HEK293 (cell line): ENCODE results near the gene CDK10.
A peak's percentile ranks its signal among the peaks of the same experiment; 100 is the strongest.
"Not testable (repeated sequence)": the region's sequence is repeated elsewhere in the genome, so short reads cannot be mapped to it uniquely, and the experiment has no call there.

Experiments used
- CTCF ChIA-PET: fragments of 350-600 bp; formaldehyde crosslinking; extraction: SDS; loops from one replicate; lab custom pipeline; 2021; ENCODE audit warnings: antibody characterized with exemption; lab: Yijun Ruan, JAX
- POLR2A ChIA-PET: fragments of 300-600 bp; formaldehyde crosslinking; extraction: SDS; loops from one replicate; lab custom pipeline; 2020; ENCODE audit warnings: antibody characterized with exemption, inconsistent platforms; lab: Yijun Ruan, JAX
- H3K27ac ChIP-seq: fragments of 200-500 bp; sonication (Bioruptor generic); 2 replicates; pipeline ENCODE4 v1.5.1; 2014; ENCODE audit warnings: low read depth, low read length, control low read depth, inconsistent platforms; ENCODE audit errors: extremely low read depth
- H3K36me3 ChIP-seq, 2 experiments: fragments of 200-500 bp in 1 of 2; sonication (Bioruptor generic) in 1 of 2; 1 replicate in 1 of 2; 2 replicates in 1 of 2; pipeline ENCODE4 v1.5.1; 2014 to 2017; ENCODE audit warnings: inconsistent platforms in 2 of 2, low read length in 2 of 2; ENCODE audit not compliant: control insufficient read depth in 2 of 2, insufficient read depth in 1 of 2
- H3K4me1 ChIP-seq: fragments of 200-500 bp; sonication (Bioruptor generic); 2 replicates; pipeline ENCODE4 v1.5.1; 2014; ENCODE audit warnings: mild to moderate bottlenecking, low read length, inconsistent platforms; ENCODE audit not compliant: control insufficient read depth, insufficient read depth
- H3K4me3 ChIP-seq: 2 replicates; pipeline ENCODE4 v1.5.1; 2011; ENCODE audit warnings: low read depth, mild to moderate bottlenecking, control low read depth, low read length, moderate library complexity
- H3K9me3 ChIP-seq: fragments of 200-500 bp; sonication (Bioruptor generic); 2 replicates; pipeline ENCODE4 v1.5.1; 2014; ENCODE audit warnings: low read depth, low read length, inconsistent platforms; ENCODE audit not compliant: control insufficient read depth, insufficient read depth
- GLI2 ChIP-seq: fragments of 450-650 bp; formaldehyde crosslinking; IDR thresholded peaks from 2 replicates; pipeline ENCODE4; 2017; ENCODE audit warnings: missing biosample characterization, missing genetic modification characterization, low read depth, borderline replicate concordance
- GLIS1 ChIP-seq: fragments of 450-650 bp; formaldehyde crosslinking; IDR thresholded peaks from 2 replicates; pipeline ENCODE4 v1.5.1; 2016; ENCODE audit warnings: missing biosample characterization, missing genetic modification characterization
- KLF8 ChIP-seq: fragments of 450-650 bp; formaldehyde crosslinking; IDR thresholded peaks from 2 replicates; pipeline ENCODE4 v1.5.1; 2016; ENCODE audit warnings: missing biosample characterization, missing genetic modification characterization
- SCRT1 ChIP-seq: fragments of 450-650 bp; formaldehyde crosslinking; IDR thresholded peaks from 2 replicates; pipeline ENCODE4 v1.5.1; 2016; ENCODE audit warnings: missing biosample characterization, missing genetic modification characterization, borderline replicate concordance
- TSHZ1 ChIP-seq: fragments of 450-650 bp; formaldehyde crosslinking; IDR thresholded peaks from 2 replicates; pipeline ENCODE4 v1.5.1; 2016; ENCODE audit warnings: missing biosample characterization, missing genetic modification characterization, borderline replicate concordance
- ZBTB48 ChIP-seq: fragments of 450-650 bp; formaldehyde crosslinking; IDR thresholded peaks from 2 replicates; pipeline ENCODE4 v1.5.1; 2016; ENCODE audit warnings: missing biosample characterization, missing genetic modification characterization
- ZNF138 ChIP-seq: fragments of 450-650 bp; formaldehyde crosslinking; IDR thresholded peaks from 2 replicates; pipeline ENCODE4 v1.5.1; 2016; ENCODE audit warnings: missing biosample characterization, missing genetic modification characterization, borderline replicate concordance
- ZNF211 ChIP-seq: fragments of 450-650 bp; formaldehyde crosslinking; IDR thresholded peaks from 2 replicates; pipeline ENCODE4 v1.5.1; 2016; ENCODE audit warnings: low read depth, missing biosample characterization, missing genetic modification characterization
- ZNF366 ChIP-seq: fragments of 450-650 bp; formaldehyde crosslinking; conservative IDR thresholded peaks from 2 replicates; pipeline ENCODE4 v1.5.1; 2016; ENCODE audit warnings: missing biosample characterization, missing genetic modification characterization
- ZNF473 ChIP-seq: fragments of 450-650 bp; formaldehyde crosslinking; IDR thresholded peaks from 2 replicates; pipeline ENCODE4 v1.5.1; 2017; ENCODE audit warnings: missing biosample characterization, missing genetic modification characterization
- ZNF501 ChIP-seq: fragments of 450-650 bp; formaldehyde crosslinking; IDR thresholded peaks from 2 replicates; pipeline ENCODE4 v1.5.1; 2016; ENCODE audit warnings: missing biosample characterization, missing genetic modification characterization
- ZNF521 ChIP-seq: fragments of 450-650 bp; formaldehyde crosslinking; IDR thresholded peaks from 2 replicates; pipeline ENCODE4 v1.5.1; 2017; ENCODE audit warnings: missing biosample characterization, mild to moderate bottlenecking, missing genetic modification characterization
- ZNF561 ChIP-seq: fragments of 450-650 bp; IDR thresholded peaks from 2 replicates; pipeline ENCODE4 v1.5.1; 2018; ENCODE audit warnings: missing biosample characterization, missing genetic modification characterization, borderline replicate concordance
- ZNF658 ChIP-seq: fragments of 450-650 bp; formaldehyde crosslinking; IDR thresholded peaks from 2 replicates; pipeline ENCODE4; 2016; ENCODE audit warnings: missing biosample characterization, missing genetic modification characterization
- ZNF776 ChIP-seq: fragments of 450-650 bp; formaldehyde crosslinking; IDR thresholded peaks from 2 replicates; pipeline ENCODE4 v1.5.0; 2017; ENCODE audit warnings: missing biosample characterization, missing genetic modification characterization, borderline replicate concordance
- ZNF785 ChIP-seq: fragments of 450-650 bp; formaldehyde crosslinking; IDR thresholded peaks from 2 replicates; pipeline ENCODE4 v1.5.1; 2016; ENCODE audit warnings: missing biosample characterization, missing genetic modification characterization
- ZSCAN4 ChIP-seq: fragments of 450-650 bp; formaldehyde crosslinking; IDR thresholded peaks from 2 replicates; pipeline ENCODE4 v1.5.1; 2017; ENCODE audit warnings: missing biosample characterization, missing genetic modification characterization
- TF ChIP-seq, protein P1 (sequence below): fragments of 450-650 bp; formaldehyde crosslinking; IDR thresholded peaks from 2 replicates; pipeline ENCODE4 v1.5.1; 2017; ENCODE audit warnings: missing biosample characterization, mild to moderate bottlenecking, missing genetic modification characterization, moderate library complexity
- TF ChIP-seq, protein P2 (sequence below): fragments of 450-650 bp; formaldehyde crosslinking; IDR thresholded peaks from 2 replicates; pipeline ENCODE4 v1.5.1; 2017; ENCODE audit warnings: missing biosample characterization, missing genetic modification characterization
- TF ChIP-seq, protein P3 (sequence below): fragments of 450-650 bp; formaldehyde crosslinking; IDR thresholded peaks from 2 replicates; pipeline ENCODE4 v1.5.1; 2016; ENCODE audit warnings: missing biosample characterization, missing genetic modification characterization
- TF ChIP-seq, protein P4 (sequence below): fragments of 450-650 bp; formaldehyde crosslinking; optimal IDR thresholded peaks from 2 replicates; pipeline ENCODE3; 2016; ENCODE audit warnings: missing biosample characterization, mild to moderate bottlenecking, missing genetic modification characterization

The CDK10 gene

GRCh38 chr16:89699629-89700099 is 13.2 kb downstream of the CDK10 start:
- ChIA-PET POLR2A (interaction anchor here (0.7 to 2.5 kb wide), 12 partner anchors 9 to 222 kb away, joined by 3 to 17 read pairs (median 4); partner anchors contain the start of genes CDK10, SPG7, TCF25 and VPS9D1), CTCF (interaction anchor here (0.6 to 2.2 kb wide), 9 partner anchors 10 to 321 kb away, joined by 3 to 12 read pairs (median 3); partner anchors contain the start of gene VPS9D1)
- not testable (repeated sequence) for H3K9me3 ChIP-seq, H3K4me1 ChIP-seq, H3K27ac ChIP-seq, H3K4me3 ChIP-seq
- H3K36me3 ChIP-seq, result peaks cover 0 to 40% of the 10 kb centered on the region in 2 experiments; a peak in 2 of 3 replicates
- TF ChIP-seq ZNF138 (tag by site-specific recombination), result 0 out of 2 replicates have a peak, but pooled peaks have one; percentile 6

DNA sequence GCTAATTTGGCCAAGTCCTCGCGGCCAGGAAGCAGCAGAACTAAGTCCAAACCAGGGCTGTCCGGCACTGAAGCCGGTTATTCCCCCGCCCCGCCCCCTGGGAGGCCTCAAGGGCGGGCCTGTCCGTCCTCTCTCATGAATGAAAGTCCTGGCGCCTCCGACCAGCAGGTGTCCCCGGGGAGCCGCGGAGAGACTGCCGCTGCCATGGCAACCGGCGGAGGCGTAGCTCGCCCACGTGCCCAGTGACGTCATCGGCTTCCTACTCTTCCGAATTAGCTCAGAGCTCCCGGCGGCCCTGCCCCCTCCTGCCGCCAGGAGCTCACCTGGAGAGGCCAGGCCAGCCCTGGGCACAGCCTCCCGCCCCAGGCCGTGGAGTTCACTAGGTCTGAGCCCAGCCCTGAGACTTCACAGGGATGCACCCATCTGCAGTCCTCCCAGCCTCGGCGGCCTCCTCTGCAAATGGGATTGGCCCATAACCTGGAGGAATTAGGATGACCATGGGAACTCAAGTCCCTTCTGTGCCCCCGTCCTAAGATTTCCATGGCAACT is 13.7 kb downstream of the CDK10 start:
- POLR2A ChIA-PET, result interaction anchor here (0.7 to 2.5 kb wide), 12 partner anchors 9 to 222 kb away, joined by 3 to 17 read pairs (median 4); partner anchors contain the start of genes CDK10, SPG7, TCF25 and VPS9D1
- Histone ChIP-seq H3K4me1 (peaks cover 8% of the 10 kb centered on the region), H3K27ac (peak overlapping the region; percentile 65), H3K36me3 (peaks cover 0 to 35% of the 10 kb centered on the region in 2 experiments; a peak in 2 of 3 replicates), H3K9me3 (no peaks in the 10 kb centered on the region), H3K4me3 (peak overlapping the region; percentile 68)
- CTCF ChIA-PET, result interaction anchor here (0.6 to 2.2 kb wide), 12 partner anchors 8 to 320 kb away, joined by 3 to 12 read pairs (median 3); no protein-coding TSS in a partner anchor
- TF ChIP-seq ZNF211 (tag by site-specific recombination), result no peak
- TF ChIP-seq, protein P1, sequence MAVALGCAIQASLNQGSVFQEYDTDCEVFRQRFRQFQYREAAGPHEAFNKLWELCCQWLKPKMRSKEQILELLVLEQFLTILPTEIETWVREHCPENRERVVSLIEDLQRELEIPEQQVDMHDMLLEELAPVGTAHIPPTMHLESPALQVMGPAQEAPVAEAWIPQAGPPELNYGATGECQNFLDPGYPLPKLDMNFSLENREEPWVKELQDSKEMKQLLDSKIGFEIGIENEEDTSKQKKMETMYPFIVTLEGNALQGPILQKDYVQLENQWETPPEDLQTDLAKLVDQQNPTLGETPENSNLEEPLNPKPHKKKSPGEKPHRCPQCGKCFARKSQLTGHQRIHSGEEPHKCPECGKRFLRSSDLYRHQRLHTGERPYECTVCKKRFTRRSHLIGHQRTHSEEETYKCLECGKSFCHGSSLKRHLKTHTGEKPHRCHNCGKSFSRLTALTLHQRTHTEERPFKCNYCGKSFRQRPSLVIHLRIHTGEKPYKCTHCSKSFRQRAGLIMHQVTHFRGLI, result no peak
- TF ChIP-seq, protein P2, sequence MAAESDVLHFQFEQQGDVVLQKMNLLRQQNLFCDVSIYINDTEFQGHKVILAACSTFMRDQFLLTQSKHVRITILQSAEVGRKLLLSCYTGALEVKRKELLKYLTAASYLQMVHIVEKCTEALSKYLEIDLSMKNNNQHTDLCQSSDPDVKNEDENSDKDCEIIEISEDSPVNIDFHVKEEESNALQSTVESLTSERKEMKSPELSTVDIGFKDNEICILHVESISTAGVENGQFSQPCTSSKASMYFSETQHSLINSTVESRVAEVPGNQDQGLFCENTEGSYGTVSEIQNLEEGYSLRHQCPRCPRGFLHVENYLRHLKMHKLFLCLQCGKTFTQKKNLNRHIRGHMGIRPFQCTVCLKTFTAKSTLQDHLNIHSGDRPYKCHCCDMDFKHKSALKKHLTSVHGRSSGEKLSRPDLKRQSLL, result no peak
- TF ChIP-seq ZNF658 (tag by site-specific recombination), result no peak
- TF ChIP-seq, protein P3, sequence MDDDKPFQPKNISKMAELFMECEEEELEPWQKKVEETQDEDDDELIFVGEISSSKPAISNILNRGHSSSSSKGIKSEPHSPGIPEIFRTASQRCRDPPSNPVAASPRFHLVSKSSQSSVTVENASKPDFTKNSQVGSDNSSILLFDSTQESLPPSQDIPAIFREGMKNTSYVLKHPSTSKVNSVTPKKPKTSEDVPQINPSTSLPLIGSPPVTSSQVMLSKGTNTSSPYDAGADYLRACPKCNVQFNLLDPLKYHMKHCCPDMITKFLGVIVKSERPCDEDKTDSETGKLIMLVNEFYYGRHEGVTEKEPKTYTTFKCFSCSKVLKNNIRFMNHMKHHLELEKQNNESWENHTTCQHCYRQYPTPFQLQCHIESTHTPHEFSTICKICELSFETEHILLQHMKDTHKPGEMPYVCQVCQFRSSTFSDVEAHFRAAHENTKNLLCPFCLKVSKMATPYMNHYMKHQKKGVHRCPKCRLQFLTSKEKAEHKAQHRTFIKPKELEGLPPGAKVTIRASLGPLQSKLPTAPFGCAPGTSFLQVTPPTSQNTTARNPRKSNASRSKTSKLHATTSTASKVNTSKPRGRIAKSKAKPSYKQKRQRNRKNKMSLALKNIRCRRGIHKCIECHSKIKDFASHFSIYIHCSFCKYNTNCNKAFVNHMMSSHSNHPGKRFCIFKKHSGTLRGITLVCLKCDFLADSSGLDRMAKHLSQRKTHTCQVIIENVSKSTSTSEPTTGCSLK (tag by site-specific recombination), result no peak
- no peak for TF ChIP-seq ZNF501 (tag by site-specific recombination)
- TF ChIP-seq ZNF561, result 0 out of 2 replicates have a peak, but pooled peaks have one; percentile 45
- TF ChIP-seq GLIS1 (tag by site-specific recombination), result peak; percentile 82
- TF ChIP-seq, protein P4, sequence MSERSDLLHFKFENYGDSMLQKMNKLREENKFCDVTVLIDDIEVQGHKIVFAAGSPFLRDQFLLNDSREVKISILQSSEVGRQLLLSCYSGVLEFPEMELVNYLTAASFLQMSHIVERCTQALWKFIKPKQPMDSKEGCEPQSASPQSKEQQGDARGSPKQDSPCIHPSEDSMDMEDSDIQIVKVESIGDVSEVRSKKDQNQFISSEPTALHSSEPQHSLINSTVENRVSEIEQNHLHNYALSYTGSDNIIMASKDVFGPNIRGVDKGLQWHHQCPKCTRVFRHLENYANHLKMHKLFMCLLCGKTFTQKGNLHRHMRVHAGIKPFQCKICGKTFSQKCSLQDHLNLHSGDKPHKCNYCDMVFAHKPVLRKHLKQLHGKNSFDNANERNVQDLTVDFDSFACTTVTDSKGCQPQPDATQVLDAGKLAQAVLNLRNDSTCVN (tag by site-specific recombination), result no peak
- TF ChIP-seq GLI2 (tag by site-specific recombination), result no peak
- TF ChIP-seq ZNF473 (tag by site-specific recombination), result no peak
- no peak for TF ChIP-seq ZBTB48 (tag by site-specific recombination)
- TF ChIP-seq ZNF366 (tag by site-specific recombination), result 0 out of 2 replicates have a peak, but pooled peaks have one; percentile 44
- peak; percentile 52; the same call in 1 of the 2 replicates for TF ChIP-seq SCRT1 (tag by site-specific recombination)
- peak; percentile 85 for TF ChIP-seq KLF8 (tag by site-specific recombination)
- TF ChIP-seq ZNF776, result no peak
- peak; percentile 63; the same call in 1 of the 2 replicates for TF ChIP-seq TSHZ1 (tag by site-specific recombination)
- TF ChIP-seq ZNF521 (tag by site-specific recombination), result no peak
- no peak for TF ChIP-seq ZSCAN4 (tag by site-specific recombination)
- TF ChIP-seq ZNF785 (tag by site-specific recombination), result no peak
